Measurements from ENCODE around the gene C14orf180.

DNA sequence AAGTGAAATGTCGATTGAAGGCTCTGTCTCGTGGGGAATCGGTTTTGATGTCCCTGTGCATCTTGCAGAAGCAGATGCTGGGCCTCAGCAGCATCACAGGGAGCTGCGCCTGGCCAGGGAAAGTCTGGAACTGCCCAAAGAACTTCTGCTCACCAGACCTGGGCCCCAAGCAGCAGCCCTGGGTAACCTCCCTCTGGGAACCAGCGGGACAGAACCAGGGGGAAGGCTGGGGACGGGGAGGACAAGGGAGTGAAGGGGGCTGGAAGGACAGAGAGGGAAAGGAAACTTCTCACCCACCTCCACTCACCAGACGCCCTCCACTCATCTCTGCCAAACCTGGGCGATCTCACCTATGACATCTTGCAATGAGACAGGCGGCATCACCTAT, 26.8 kb upstream of the C14orf180 start:
- TF ChIP-seq POLR2A (IDR thresholded peaks at IDR 0.05; ENCODE audit: low read depth, low read length) (no peak), TAF1 (IDR thresholded peaks at IDR 0.05; ENCODE audit: low read depth, low read length) (no peak), POLR2AphosphoS5 (IDR thresholded peaks at IDR 0.05; ENCODE audit: low read depth, low read length) (no peak), SPI1 (IDR thresholded peaks at IDR 0.05; ENCODE audit: low read depth, low read length) (no peak)
